NCI-H345 treated with DMSO at 0.1 percent for 48 hours (cell line): ENCODE data around the gene PSMC5.
"Not testable (repeated sequence)": the region's sequence is repeated elsewhere in the genome, so short reads cannot be mapped to it uniquely, and the experiment has no call there.

Source experiments
- DNase-seq: peaks from one replicate; lab custom pipeline; 2025; ENCODE audit not compliant: unreplicated experiment; lab: John Stamatoyannopoulos, UW

Gene PSMC5

GRCh38 chr17:63827002-63827800 lies at the start of gene PSMC5, which contains the start of gene FTSJ3:
TSS of gene PSMC5 (plus strand) at chr17:63827431. CDS start at chr17:63827491, 60 bp downstream.
TSS of gene FTSJ3 (minus strand) at chr17:63827663. CDS start at chr17:63826902, 761 bp downstream.
- peak; percentile 89 for DNase-seq

- no peak for DNase-seq
Measured at GRCh38 chr17:63780507-63780906, 46.7 kb upstream of the PSMC5 start.

- no peak for DNase-seq
Measured at GRCh38 chr17:63780928-63781327, 46.3 kb upstream of the PSMC5 start.

- no peak for DNase-seq
Measured at GRCh38 chr17:63783522-63783921, 43.7 kb upstream of the PSMC5 start.

- no peak for DNase-seq
Measured at GRCh38 chr17:63785556-63785955, 41.7 kb upstream of the PSMC5 start.

GRCh38 chr17:63786117-63786516 lies 41.1 kb upstream of the PSMC5 start:
- no peak for DNase-seq

GRCh38 chr17:63786971-63787711 lies 40.1 kb upstream of the PSMC5 start:
- DNase-seq, result no peak

GRCh38 chr17:63790057-63790456 lies 37.2 kb upstream of the PSMC5 start:
- DNase-seq, result no peak

- DNase-seq, result no peak
Measured at GRCh38 chr17:63792055-63792729, 35.0 kb upstream of the PSMC5 start.

GRCh38 chr17:63796375-63796774 lies 30.9 kb upstream of the PSMC5 start:
- not testable (repeated sequence) for DNase-seq

- DNase-seq, result no peak
Measured at GRCh38 chr17:63798572-63799106, 28.6 kb upstream of the PSMC5 start.

GRCh38 chr17:63800783-63801182 lies 26.4 kb upstream of the PSMC5 start:
- DNase-seq, result no peak

GRCh38 chr17:63804328-63804727 lies 22.9 kb upstream of the PSMC5 start:
- no peak for DNase-seq

GRCh38 chr17:63805591-63805990 lies 21.6 kb upstream of the PSMC5 start:
- no peak for DNase-seq

- DNase-seq, result no peak
Measured at GRCh38 chr17:63809970-63810369, 17.3 kb upstream of the PSMC5 start.

- no peak for DNase-seq
Measured at GRCh38 chr17:63816123-63816522, 11.1 kb upstream of the PSMC5 start.

- no peak for DNase-seq
Measured at GRCh38 chr17:63816669-63817068, 10.6 kb upstream of the PSMC5 start.

- DNase-seq, result no peak
Measured at GRCh38 chr17:63817736-63818385, 9.4 kb upstream of the PSMC5 start.

- DNase-seq, result no peak
Measured at GRCh38 chr17:63819131-63819530, 8.1 kb upstream of the PSMC5 start.

GRCh38 chr17:63819585-63820537 lies 7.4 kb upstream of the PSMC5 start:
- no peak for DNase-seq
